PFSK-1 (cell line): ENCODE measurements around the gene CTU2.

ENCODE experiments used
- POLR2AphosphoS5 ChIP-seq: IDR thresholded peaks from 2 replicates; pipeline ENCODE4 v1.6.1; 2012; ENCODE audit warnings: low read depth, mild to moderate bottlenecking, control low read depth, low read length, moderate library complexity
- TF ChIP-seq, protein P1 (sequence below), 2 experiments: IDR thresholded peaks; 2 replicates each; pipeline versions ENCODE4 v1.6.1 to v1.8.0; 2011 to 2012; ENCODE audit warnings: low read depth in 2 of 2, low read length in 2 of 2, control low read depth in 1 of 2, inconsistent platforms in 1 of 2, mild to moderate bottlenecking in 1 of 2, moderate library complexity in 1 of 2; ENCODE audit not compliant: insufficient read depth in 1 of 2

DNA sequence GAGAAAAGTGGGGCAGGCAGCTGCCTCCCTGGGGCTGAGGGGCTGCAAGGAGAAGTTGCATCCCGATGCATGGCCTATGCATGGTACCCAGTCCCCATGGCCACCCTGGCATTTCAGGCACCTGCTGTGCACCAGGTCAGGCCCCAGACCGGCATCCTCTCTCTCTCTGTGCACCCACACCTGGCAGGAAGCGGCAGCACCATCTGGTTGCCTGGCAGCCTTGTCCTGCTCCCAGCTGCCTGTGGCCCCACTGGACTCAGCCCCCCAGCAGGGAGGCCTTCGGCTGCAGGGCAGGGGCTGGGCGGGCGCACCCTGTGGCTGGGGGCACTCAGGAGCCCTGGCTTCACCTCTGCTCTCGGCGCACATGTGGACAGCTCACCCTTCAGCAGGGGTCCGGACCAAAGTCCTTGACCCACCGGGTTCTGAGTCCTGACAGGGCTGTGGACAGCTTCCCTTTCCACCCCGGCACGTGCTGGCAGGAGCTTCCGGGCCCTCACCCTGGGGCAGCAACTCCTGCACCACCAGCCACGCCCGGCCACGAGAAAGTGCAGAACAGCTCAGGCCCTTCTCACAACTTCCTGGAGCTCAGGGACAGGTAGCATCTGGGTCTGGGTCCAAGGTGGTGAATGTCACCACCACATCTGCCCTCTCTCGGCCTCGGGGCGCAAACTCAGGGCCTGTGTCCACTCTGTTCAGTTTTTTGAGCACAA lies 36.7 kb downstream of the CTU2 start:
- no peak for TF ChIP-seq POLR2AphosphoS5
- TF ChIP-seq, protein P1, sequence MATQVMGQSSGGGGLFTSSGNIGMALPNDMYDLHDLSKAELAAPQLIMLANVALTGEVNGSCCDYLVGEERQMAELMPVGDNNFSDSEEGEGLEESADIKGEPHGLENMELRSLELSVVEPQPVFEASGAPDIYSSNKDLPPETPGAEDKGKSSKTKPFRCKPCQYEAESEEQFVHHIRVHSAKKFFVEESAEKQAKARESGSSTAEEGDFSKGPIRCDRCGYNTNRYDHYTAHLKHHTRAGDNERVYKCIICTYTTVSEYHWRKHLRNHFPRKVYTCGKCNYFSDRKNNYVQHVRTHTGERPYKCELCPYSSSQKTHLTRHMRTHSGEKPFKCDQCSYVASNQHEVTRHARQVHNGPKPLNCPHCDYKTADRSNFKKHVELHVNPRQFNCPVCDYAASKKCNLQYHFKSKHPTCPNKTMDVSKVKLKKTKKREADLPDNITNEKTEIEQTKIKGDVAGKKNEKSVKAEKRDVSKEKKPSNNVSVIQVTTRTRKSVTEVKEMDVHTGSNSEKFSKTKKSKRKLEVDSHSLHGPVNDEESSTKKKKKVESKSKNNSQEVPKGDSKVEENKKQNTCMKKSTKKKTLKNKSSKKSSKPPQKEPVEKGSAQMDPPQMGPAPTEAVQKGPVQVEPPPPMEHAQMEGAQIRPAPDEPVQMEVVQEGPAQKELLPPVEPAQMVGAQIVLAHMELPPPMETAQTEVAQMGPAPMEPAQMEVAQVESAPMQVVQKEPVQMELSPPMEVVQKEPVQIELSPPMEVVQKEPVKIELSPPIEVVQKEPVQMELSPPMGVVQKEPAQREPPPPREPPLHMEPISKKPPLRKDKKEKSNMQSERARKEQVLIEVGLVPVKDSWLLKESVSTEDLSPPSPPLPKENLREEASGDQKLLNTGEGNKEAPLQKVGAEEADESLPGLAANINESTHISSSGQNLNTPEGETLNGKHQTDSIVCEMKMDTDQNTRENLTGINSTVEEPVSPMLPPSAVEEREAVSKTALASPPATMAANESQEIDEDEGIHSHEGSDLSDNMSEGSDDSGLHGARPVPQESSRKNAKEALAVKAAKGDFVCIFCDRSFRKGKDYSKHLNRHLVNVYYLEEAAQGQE (IDR thresholded peaks at IDR 0.05; ENCODE audit: insufficient read depth in 1 of 2, low read depth in 2 of 2, low read length in 2 of 2) = no peak
